ENCODE data around the gene SPATA21.

The SPATA21 gene

GRCh38 chr1:16356867-16357266 is 80.4 kb downstream of the SPATA21 start:
- Mint-ChIP-seq H3K4me1 (peaks cover 9% of the 10 kb centered on the region), H3K27me3 (ENCODE audit: low read depth, poor library complexity) (peaks cover 7% of the 10 kb centered on the region), H3K27ac (no peak overlapping the region), H3K36me3 (ENCODE audit: low read depth) (no peaks in the 10 kb centered on the region), H3K4me3 (no peak overlapping the region), H3K9me3 (no peaks in the 10 kb centered on the region)
- no peak for DNase-seq
- no peak for TF ChIP-seq CTCF (IDR thresholded peaks at IDR 0.05)

GRCh38 chr1:16354619-16355018 is 82.6 kb downstream of the SPATA21 start:
- no peak overlapping the region for H3K4me3 Mint-ChIP-seq
- H3K4me1 Mint-ChIP-seq, result peaks cover 25% of the 10 kb centered on the region
- no peaks in the 10 kb centered on the region for H3K36me3 Mint-ChIP-seq (ENCODE audit: low read depth)
- no peak overlapping the region for H3K27ac Mint-ChIP-seq
- no peaks in the 10 kb centered on the region for H3K9me3 Mint-ChIP-seq
- no peak for DNase-seq
- H3K27me3 Mint-ChIP-seq (ENCODE audit: low read depth, poor library complexity), result peaks cover 7% of the 10 kb centered on the region
- no peak for TF ChIP-seq CTCF (IDR thresholded peaks at IDR 0.05)

DNA sequence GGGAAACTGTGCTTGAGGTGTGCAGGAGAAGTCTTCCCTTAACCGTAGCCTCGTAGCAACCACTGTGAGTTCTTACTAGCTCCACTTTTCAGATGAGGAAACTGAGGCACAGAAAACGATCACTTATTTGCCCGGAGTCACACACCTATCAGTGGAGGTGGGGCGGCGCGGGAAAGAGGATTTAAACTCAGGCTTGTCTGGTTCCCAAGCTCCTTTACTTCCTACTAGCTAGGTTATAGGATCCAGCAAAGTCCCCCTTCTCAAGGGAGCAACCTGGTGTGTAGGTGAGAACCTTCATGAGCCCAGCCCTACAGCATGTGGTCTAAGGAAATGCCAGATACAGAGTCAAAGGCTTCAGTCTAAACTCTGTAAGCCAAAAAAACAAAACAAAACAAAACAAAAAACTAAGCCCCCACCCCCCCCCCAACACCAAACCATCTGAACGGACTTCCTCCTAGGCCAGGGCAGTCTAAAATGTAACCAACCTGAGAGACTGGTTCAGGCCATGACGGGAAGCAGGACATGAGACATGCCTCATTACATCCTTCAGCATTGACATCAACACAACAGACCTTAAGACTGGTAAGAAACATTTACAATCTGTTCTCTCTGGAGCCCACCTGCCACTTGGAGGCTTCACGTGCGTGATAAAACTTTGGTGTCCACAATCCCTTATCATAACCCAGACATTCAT is 84.2 kb downstream of the SPATA21 start:
- peak; percentile 16 for DNase-seq
- H3K4me1 Mint-ChIP-seq, result peaks cover 30% of the 10 kb centered on the region
- H3K36me3 Mint-ChIP-seq (ENCODE audit: low read depth), result peaks cover 6% of the 10 kb centered on the region
- no peaks in the 10 kb centered on the region for H3K9me3 Mint-ChIP-seq
- H3K27me3 Mint-ChIP-seq (ENCODE audit: low read depth, poor library complexity), result peaks cover 3% of the 10 kb centered on the region
- TF ChIP-seq CTCF (IDR thresholded peaks at IDR 0.05), result no peak
- H3K27ac Mint-ChIP-seq, result peak overlapping the region; percentile 36
- peak overlapping the region; percentile 90 for H3K4me3 Mint-ChIP-seq

DNA sequence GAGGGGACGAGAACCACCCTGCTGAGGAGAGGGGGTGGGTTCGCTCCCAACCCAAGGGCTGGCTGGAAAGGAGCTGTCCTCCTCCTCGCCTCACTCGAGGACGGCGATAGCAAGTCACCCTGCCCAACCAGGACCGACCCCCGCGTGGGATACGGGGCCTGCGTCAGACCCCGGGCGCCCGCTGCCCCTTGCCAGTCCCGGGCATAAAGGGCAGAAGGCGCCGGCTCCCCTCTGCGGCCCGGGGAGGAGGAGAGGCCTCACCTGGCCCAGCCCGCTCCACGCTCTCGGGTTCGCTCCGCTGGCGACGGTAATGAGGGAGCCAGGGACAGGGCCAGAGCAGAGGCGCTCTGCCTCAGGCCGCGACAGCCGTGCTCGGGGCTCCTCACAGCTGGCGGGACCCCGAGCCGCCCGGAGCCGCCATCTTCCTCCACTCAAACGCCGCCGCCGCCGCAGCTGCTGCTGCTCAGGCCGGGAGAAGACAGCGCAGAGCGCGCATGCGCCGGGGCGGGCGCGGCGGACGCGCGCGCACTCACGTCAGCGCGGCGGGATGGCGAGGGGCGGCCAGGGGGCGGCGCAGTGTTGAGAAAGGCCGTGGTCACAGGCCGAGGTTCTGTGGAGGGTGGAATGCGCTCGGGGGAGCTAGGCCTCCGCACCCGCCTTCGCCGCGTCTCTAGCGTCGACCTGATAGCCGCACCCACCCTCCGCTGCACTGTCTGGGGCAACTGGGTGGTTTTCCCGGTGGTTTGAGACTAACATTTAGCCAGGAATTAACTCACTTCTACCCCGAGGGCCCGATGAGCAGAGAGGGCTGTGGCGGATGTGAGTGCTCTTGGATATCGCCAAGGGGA is 85.0 kb downstream of the SPATA21 start, which contains the start of gene FBXO42:
FBXO42 (minus strand) TSS at position 487 of the 848 bp plus-strand sequence. CDS start 37,062 bp downstream, outside the sequence.
- peak within 1 kb of the TSS; percentile 90 for H3K4me3 Mint-ChIP-seq
- H3K27me3 Mint-ChIP-seq (ENCODE audit: low read depth, poor library complexity), result peaks cover 3% of the 10 kb centered on the region
- peaks cover 30% of the 10 kb centered on the region for H3K4me1 Mint-ChIP-seq
- peak within 1 kb of the TSS; percentile 75 for H3K27ac Mint-ChIP-seq
- H3K9me3 Mint-ChIP-seq, result no peaks in the 10 kb centered on the region
- peaks cover 7% of the 10 kb centered on the region for H3K36me3 Mint-ChIP-seq (ENCODE audit: low read depth)
- no peak for TF ChIP-seq CTCF (IDR thresholded peaks at IDR 0.05)
- DNase-seq, result peak; percentile 95

DNA sequence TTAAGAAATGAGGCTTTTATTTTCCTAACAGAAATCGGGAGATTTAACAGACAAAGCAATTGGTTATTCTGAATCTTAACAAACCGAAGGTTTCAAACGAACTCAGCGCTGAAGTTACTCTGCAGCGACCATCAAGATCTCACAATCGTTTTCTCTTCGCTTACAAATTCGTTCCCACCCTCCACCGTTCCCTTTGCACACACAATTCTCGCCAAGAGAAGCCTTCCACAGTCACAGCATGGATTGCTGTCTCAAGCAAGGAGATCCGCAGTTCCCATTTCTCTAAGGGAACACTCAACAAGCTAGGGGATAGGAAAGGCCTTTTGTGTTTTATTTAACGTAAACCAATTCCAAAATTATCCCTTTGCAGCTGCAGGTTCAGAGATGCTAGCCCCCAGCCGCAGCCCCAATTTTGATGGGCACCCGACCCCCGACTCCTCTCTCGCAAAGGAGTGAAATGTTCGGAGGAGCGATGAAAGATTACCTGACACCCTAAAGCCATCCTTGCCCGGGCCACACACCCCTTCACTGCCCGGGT is 85.7 kb downstream of the SPATA21 start:
- Mint-ChIP-seq H3K4me3 (peak overlapping the region; percentile 90), H3K4me1 (peaks cover 30% of the 10 kb centered on the region), H3K27me3 (ENCODE audit: low read depth, poor library complexity) (peaks cover 3% of the 10 kb centered on the region), H3K9me3 (no peaks in the 10 kb centered on the region), H3K27ac (peak overlapping the region; percentile 75), H3K36me3 (ENCODE audit: low read depth) (peaks cover 7% of the 10 kb centered on the region)
- DNase-seq, result no peak
- no peak for TF ChIP-seq CTCF (IDR thresholded peaks at IDR 0.05)
